ENCODE data around the gene FGGY.

Gene FGGY

DNA sequence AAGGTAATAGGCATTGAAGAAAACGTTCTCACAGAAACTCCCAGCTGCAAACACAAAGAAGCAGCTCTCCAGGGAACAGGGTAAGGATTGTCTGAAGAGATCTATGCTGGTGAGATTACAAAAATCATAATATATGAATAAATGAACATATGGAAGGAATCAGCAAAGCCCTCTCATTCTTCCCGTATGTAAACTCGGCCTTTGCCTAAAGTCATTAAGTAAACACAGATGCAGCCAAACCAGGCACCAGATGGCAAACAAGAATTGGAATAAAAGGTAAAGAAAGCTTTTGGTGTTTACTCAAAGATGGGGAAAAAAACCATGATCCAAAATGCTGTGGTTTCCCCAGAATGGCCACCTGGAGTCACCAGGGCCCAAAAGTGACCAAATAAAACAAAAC lies 441.3 kb downstream of the FGGY start:
- Histone ChIP-seq H3K27ac (ENCODE audit: insufficient read depth, low read depth, low read length, poor library complexity, severe bottlenecking) (no peak overlapping the region), H3K4me3 (ENCODE audit: insufficient read depth, low read depth, low read length) (no peak overlapping the region), H3K27me3 (ENCODE audit: control insufficient read depth, insufficient read depth, low read length, poor library complexity, severe bottlenecking) (no peaks in the 10 kb centered on the region), H3K4me1 (ENCODE audit: control insufficient read depth, insufficient read depth, low read length) (no peaks in the 10 kb centered on the region), H3K9me3 (ENCODE audit: control insufficient read depth, low read length) (no peaks in the 10 kb centered on the region), H3K36me3 (ENCODE audit: control insufficient read depth, insufficient read depth, low read length) (no peaks in the 10 kb centered on the region)
- WGBS, 2 experiments = 98 to 100% methylated on average over 3 of the region's 3 CpGs

DNA sequence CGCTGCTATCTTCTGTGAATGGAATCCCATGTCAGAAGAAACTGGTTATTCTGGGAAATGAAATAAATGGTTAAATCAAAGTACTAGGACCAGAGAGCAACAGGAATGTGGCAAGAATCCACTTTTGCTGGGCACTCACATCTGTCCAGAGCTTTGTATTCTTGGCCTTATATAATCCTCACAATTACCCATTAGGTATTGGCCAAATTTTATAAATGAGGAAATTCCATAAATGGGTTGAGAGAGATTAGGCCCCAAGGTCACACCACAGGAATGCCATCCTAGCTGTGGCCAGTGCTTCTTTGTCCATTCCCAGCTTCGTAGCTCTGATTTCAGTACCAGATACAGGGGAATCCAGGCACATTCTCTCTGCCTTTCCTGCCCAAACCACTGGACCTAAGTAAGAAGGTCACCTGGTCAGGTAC lies 441.7 kb downstream of the FGGY start:
- no peak overlapping the region for H3K4me3 ChIP-seq (ENCODE audit: insufficient read depth, low read depth, low read length)
- no peaks in the 10 kb centered on the region for H3K4me1 ChIP-seq (ENCODE audit: control insufficient read depth, insufficient read depth, low read length)
- 92% methylated on average over 2 of the region's 2 CpGs for WGBS, 2 experiments
- no peaks in the 10 kb centered on the region for H3K27me3 ChIP-seq (ENCODE audit: control insufficient read depth, insufficient read depth, low read length, poor library complexity, severe bottlenecking)
- H3K9me3 ChIP-seq (ENCODE audit: control insufficient read depth, low read length) = no peaks in the 10 kb centered on the region
- H3K36me3 ChIP-seq (ENCODE audit: control insufficient read depth, insufficient read depth, low read length) = no peaks in the 10 kb centered on the region
- H3K27ac ChIP-seq (ENCODE audit: insufficient read depth, low read depth, low read length, poor library complexity, severe bottlenecking) = no peak overlapping the region

DNA sequence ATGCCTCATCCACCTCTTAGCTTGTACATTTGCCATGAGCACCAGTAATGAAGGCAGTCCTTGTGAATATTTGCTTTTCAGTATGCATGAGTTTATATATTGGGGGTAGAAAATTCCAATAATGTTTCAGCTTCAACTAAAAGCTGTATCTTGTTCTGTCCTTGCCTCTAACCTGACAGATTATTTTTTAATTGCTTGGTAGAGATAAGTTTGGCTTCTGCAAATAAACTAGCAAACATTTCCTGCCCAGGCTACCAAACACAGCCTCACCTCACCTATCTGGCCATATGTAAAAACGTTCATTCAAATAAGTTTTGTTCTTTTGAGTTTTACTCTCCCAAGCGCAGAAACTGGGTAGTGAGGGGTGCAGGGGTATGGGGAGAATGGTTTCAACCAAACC lies 442.2 kb downstream of the FGGY start:
- Histone ChIP-seq H3K36me3 (ENCODE audit: control insufficient read depth, insufficient read depth, low read length) (no peaks in the 10 kb centered on the region), H3K4me1 (ENCODE audit: control insufficient read depth, insufficient read depth, low read length) (no peaks in the 10 kb centered on the region), H3K9me3 (ENCODE audit: control insufficient read depth, low read length) (no peaks in the 10 kb centered on the region), H3K4me3 (ENCODE audit: insufficient read depth, low read depth, low read length) (no peak overlapping the region), H3K27me3 (ENCODE audit: control insufficient read depth, insufficient read depth, low read length, poor library complexity, severe bottlenecking) (no peaks in the 10 kb centered on the region), H3K27ac (ENCODE audit: insufficient read depth, low read depth, low read length, poor library complexity, severe bottlenecking) (no peak overlapping the region)
- 90 to 100% methylated on average over 2 of the region's 2 CpGs for WGBS, 2 experiments

DNA sequence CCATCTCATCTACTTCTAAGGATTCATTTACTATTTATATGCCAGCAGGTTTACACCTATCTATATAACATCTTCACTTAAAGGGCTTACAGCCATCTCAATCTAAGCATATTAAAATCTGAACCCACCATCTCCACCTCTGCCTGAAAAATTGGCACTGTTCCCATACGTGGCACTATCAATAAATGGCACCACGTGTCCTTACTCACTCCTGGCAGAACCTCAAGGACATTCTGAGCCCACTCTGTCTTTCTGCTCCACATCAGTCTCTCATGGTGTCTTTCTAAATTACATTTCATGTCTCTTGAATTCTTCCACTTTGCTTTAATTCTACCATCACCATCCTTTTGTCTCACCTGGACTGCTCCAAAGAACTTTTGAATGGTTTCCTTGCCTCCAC lies 445.6 kb downstream of the FGGY start:
- H3K27ac ChIP-seq (ENCODE audit: insufficient read depth, low read depth, low read length, poor library complexity, severe bottlenecking) = no peak overlapping the region
- H3K9me3 ChIP-seq (ENCODE audit: control insufficient read depth, low read length) = no peaks in the 10 kb centered on the region
- no peak overlapping the region for H3K4me3 ChIP-seq (ENCODE audit: insufficient read depth, low read depth, low read length)
- WGBS, 2 experiments = 89 to 92% methylated on average over 2 of the region's 2 CpGs
- no peaks in the 10 kb centered on the region for H3K27me3 ChIP-seq (ENCODE audit: control insufficient read depth, insufficient read depth, low read length, poor library complexity, severe bottlenecking)
- no peaks in the 10 kb centered on the region for H3K4me1 ChIP-seq (ENCODE audit: control insufficient read depth, insufficient read depth, low read length)
- H3K36me3 ChIP-seq (ENCODE audit: control insufficient read depth, insufficient read depth, low read length) = no peaks in the 10 kb centered on the region

DNA sequence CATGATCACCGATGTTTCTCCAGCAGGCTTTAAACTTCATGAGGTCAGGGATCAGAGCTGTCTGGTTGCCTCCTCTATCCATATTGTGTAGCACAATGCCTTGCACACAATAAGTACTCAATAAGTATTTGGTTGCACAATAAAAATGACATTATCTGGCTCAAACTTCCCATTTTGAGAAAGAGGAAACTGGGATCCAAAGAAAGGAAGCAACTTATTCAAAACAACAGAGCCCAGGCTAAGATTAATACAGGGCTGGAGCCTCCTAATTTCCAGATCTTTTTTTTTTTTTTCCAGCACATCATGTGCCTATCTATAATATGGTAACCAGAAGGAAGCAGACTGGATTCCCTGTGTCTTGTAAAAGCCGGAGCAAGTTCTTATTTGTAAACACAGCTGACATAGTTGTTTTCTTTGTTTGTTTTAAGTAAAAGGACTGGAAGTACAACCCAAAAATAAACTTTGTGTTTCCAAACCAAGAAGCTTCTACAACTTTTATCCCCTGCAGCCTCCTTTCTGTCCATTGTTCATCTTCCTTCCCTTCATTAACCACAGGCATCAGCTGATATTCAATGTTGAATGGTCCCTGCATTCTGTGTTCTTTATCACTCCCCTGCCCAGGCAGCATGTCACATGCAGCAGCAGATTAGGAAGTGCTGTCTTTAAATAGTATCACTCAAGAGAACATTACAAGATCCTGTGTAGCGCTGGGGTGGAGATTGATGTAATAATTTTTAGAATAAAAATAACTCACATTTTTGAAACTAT lies 446.6 kb downstream of the FGGY start:
- no peak overlapping the region for H3K4me3 ChIP-seq (ENCODE audit: insufficient read depth, low read depth, low read length)
- H3K36me3 ChIP-seq (ENCODE audit: control insufficient read depth, insufficient read depth, low read length) = no peaks in the 10 kb centered on the region
- H3K4me1 ChIP-seq (ENCODE audit: control insufficient read depth, insufficient read depth, low read length) = no peaks in the 10 kb centered on the region
- no peaks in the 10 kb centered on the region for H3K27me3 ChIP-seq (ENCODE audit: control insufficient read depth, insufficient read depth, low read length, poor library complexity, severe bottlenecking)
- 93 to 95% methylated on average over 2 of the region's 3 CpGs for WGBS, 2 experiments
- no peaks in the 10 kb centered on the region for H3K9me3 ChIP-seq (ENCODE audit: control insufficient read depth, low read length)
- H3K27ac ChIP-seq (ENCODE audit: insufficient read depth, low read depth, low read length, poor library complexity, severe bottlenecking) = no peak overlapping the region

DNA sequence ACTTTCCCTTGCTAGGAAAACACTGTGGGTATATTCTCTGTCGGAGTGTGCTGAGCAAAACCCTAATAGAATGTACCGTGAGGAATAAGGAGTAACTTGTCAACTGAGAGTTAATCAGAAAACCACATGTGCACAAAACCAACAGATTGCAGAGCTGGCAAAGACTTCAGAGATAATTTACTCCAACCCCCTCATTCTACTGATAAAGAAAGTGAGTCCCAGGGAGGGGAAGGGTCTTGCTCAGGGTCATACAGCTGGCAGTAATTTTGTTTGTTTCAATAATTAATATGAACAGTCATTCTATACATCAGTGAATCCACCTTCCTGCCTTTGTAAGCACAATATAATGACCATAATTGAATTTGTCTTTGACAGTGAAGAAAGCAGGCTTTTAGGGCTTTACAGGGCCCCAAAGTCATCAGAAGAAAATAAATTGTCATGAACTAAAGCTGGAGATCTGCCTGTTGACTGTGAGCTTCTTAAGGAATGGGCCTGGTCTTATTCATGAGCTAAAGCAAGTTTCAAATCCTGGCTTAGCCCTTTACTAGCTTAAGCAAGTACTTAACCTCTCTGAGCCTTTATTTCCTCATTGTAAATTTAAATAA lies 450.6 kb downstream of the FGGY start:
- Histone ChIP-seq H3K27me3 (ENCODE audit: control insufficient read depth, insufficient read depth, low read length, poor library complexity, severe bottlenecking) (no peaks in the 10 kb centered on the region), H3K9me3 (ENCODE audit: control insufficient read depth, low read length) (no peaks in the 10 kb centered on the region), H3K4me1 (ENCODE audit: control insufficient read depth, insufficient read depth, low read length) (no peaks in the 10 kb centered on the region), H3K36me3 (ENCODE audit: control insufficient read depth, insufficient read depth, low read length) (no peaks in the 10 kb centered on the region), H3K27ac (ENCODE audit: insufficient read depth, low read depth, low read length, poor library complexity, severe bottlenecking) (no peak overlapping the region), H3K4me3 (ENCODE audit: insufficient read depth, low read depth, low read length) (no peak overlapping the region)
- 98 to 100% methylated on average over 2 of the region's 2 CpGs for WGBS, 2 experiments

DNA sequence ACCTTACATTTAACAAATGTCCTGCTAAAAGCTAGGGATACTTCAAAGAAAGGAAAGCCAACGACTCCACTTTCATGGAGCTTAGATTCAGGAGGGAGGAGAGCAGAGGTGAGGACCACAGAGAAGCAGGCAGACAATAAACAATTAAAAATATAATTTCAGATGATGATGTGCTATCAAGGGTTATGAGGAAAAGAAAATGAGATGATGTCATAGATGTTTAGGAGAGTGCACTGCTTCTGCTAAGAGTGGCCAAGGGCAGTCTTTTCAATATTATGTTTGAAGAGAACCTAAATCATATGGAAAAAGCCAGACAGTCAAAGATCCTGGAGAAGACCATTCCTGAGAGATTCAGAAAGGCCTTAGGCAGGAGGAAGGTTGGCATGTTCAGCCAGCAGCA lies 451.2 kb downstream of the FGGY start:
- no peaks in the 10 kb centered on the region for H3K4me1 ChIP-seq (ENCODE audit: control insufficient read depth, insufficient read depth, low read length)
- H3K27me3 ChIP-seq (ENCODE audit: control insufficient read depth, insufficient read depth, low read length, poor library complexity, severe bottlenecking) = no peaks in the 10 kb centered on the region
- H3K4me3 ChIP-seq (ENCODE audit: insufficient read depth, low read depth, low read length) = no peak overlapping the region
- no peaks in the 10 kb centered on the region for H3K36me3 ChIP-seq (ENCODE audit: control insufficient read depth, insufficient read depth, low read length)
- WGBS, 2 experiments = 86% methylated on average over 1 of the region's 1 CpG; no CpG with 5 or more reads in 1 of the 2 experiments
- H3K27ac ChIP-seq (ENCODE audit: insufficient read depth, low read depth, low read length, poor library complexity, severe bottlenecking) = no peak overlapping the region
- H3K9me3 ChIP-seq (ENCODE audit: control insufficient read depth, low read length) = no peaks in the 10 kb centered on the region

DNA sequence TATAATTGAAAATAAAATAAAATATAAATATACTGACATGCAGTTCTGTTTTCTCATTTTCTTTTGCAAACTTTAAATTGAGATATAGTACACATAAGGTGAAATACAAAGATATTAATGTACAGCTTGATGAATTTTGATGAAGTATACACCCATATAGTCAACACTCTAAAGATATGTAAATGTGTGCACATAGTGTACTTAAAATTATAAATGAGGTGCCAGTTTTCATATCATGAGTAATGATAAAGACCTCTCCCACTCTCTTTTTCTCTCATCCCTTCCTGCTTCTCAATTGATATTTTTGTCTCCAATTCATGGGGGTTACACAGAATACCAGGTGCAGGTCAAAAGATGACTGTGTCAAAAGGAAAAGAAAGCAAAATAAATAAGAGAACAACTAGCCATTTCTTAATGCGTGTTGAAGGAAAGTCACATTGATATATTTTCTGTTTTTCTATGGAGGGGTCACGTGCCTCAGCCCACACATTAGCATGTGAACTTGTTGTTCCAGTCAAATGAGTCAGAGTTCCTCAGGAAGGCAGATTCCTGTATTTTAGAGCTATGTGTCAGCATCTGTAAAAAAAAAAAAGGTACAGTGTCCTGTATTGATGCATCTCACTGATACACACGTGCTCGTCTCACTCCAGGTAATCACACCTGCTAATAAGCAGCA lies 453.6 kb downstream of the FGGY start:
- Histone ChIP-seq H3K27me3 (ENCODE audit: control insufficient read depth, insufficient read depth, low read length, poor library complexity, severe bottlenecking) (no peaks in the 10 kb centered on the region), H3K4me1 (ENCODE audit: control insufficient read depth, insufficient read depth, low read length) (no peaks in the 10 kb centered on the region), H3K36me3 (ENCODE audit: control insufficient read depth, insufficient read depth, low read length) (no peaks in the 10 kb centered on the region), H3K27ac (ENCODE audit: insufficient read depth, low read depth, low read length, poor library complexity, severe bottlenecking) (no peak overlapping the region), H3K4me3 (ENCODE audit: insufficient read depth, low read depth, low read length) (no peak overlapping the region), H3K9me3 (ENCODE audit: control insufficient read depth, low read length) (no peaks in the 10 kb centered on the region)
- WGBS, 2 experiments = 83 to 85% methylated on average over 4 of the region's 4 CpGs

DNA sequence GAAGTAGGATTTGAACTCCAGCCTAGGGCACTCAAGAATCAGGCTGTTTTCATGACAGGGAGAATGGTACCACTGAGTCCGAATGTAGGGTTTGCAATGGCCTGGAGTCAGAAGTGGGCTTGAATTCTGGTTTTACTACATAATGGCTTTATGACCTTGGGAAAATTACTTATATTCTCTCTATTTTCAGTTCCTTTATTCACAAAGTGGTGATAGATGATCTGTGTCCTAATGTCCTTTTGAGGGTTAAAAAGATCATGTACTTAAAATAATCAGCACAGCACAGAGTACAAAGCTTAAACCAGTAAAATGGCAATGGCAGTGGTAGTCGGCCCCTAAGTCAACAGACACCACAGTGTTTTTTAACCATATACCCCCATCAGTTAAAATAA lies 454.1 kb downstream of the FGGY start:
- no peaks in the 10 kb centered on the region for H3K4me1 ChIP-seq (ENCODE audit: control insufficient read depth, insufficient read depth, low read length)
- H3K27me3 ChIP-seq (ENCODE audit: control insufficient read depth, insufficient read depth, low read length, poor library complexity, severe bottlenecking) = no peaks in the 10 kb centered on the region
- H3K27ac ChIP-seq (ENCODE audit: insufficient read depth, low read depth, low read length, poor library complexity, severe bottlenecking) = no peak overlapping the region
- H3K36me3 ChIP-seq (ENCODE audit: control insufficient read depth, insufficient read depth, low read length) = no peaks in the 10 kb centered on the region
- no peak overlapping the region for H3K4me3 ChIP-seq (ENCODE audit: insufficient read depth, low read depth, low read length)
- 93 to 100% methylated on average over 2 of the region's 2 CpGs for WGBS, 2 experiments
- H3K9me3 ChIP-seq (ENCODE audit: control insufficient read depth, low read length) = no peaks in the 10 kb centered on the region

DNA sequence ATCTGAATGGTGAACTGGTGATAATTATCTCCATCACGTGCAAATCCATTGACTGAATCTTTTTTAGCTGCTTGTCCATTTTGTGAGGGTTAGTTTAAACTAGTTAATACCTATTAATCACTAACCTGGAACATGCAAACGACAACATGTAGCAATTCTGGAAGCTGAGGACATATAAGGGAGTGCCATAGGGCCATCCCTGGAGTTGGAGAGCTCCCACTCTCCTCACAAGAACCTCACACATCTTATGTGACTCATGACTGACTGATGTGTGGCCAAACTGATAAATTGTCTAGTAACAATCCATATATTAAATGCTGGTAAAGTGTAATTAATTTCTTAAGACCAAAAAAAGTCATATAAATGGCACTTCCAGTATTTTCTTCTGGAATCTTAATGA lies 454.9 kb downstream of the FGGY start:
- Histone ChIP-seq H3K27me3 (ENCODE audit: control insufficient read depth, insufficient read depth, low read length, poor library complexity, severe bottlenecking) (no peaks in the 10 kb centered on the region), H3K36me3 (ENCODE audit: control insufficient read depth, insufficient read depth, low read length) (no peaks in the 10 kb centered on the region), H3K9me3 (ENCODE audit: control insufficient read depth, low read length) (no peaks in the 10 kb centered on the region), H3K4me1 (ENCODE audit: control insufficient read depth, insufficient read depth, low read length) (no peaks in the 10 kb centered on the region), H3K27ac (ENCODE audit: insufficient read depth, low read depth, low read length, poor library complexity, severe bottlenecking) (no peak overlapping the region), H3K4me3 (ENCODE audit: insufficient read depth, low read depth, low read length) (no peak overlapping the region)
- 80 to 94% methylated on average over 1 to 2 of the region's 2 CpGs for WGBS, 2 experiments

All from ectodermal cell (in vitro differentiated cells).